ENCODE results near the gene POLR2J2.
"Not testable (repeated sequence)": the region's sequence is repeated elsewhere in the genome, so short reads cannot be mapped to it uniquely, and the experiment has no call there.

Gene POLR2J2

DNA sequence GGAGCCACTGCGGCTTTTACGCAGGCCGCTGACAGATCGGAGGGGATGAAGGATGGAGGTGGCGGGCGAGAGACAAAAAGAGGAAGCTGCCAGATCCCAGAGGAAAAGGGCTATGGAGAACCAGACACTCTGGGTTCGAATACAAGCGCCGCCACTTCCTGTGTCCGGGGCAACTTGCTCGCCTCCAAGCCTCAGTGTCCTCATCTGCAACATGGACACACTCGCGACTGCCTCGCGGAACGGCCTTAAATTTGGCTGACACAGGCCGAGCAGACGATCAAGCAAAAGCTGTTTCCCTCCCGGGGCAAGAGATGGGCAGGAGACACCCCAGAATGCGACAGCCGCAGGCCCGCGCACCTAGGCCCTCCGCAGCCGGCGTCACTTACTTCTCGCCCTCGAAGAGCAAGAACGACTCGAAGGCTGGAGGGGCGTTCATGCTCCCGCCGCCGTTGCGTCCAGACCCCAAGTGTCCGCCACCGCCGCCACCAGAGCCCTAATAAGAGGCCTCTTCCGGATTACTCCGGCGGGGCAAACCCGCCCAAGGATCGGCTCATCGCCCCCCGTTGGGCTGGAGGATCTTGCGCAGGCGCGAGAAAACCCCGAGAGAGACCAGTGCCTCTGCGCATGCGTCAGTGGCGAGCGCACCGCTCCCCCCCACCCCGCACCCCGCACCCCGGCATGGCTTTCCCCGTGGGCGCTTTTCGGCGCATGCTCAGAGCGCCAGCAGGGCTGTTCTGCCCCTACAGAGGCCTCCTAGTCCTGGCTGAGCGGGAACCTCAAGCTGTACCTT lies at the start of gene POLR2J2:
Gene POLR2J2 (minus strand): TSS at position 498 of the 790 bp plus-strand sequence. CDS start 62 bp downstream, at position 436.
- DNase-seq = not testable (repeated sequence)

GRCh38 chr7:102718491-102718890 lies 47.0 kb upstream of the POLR2J2 start:
- not testable (repeated sequence) for DNase-seq

DNA sequence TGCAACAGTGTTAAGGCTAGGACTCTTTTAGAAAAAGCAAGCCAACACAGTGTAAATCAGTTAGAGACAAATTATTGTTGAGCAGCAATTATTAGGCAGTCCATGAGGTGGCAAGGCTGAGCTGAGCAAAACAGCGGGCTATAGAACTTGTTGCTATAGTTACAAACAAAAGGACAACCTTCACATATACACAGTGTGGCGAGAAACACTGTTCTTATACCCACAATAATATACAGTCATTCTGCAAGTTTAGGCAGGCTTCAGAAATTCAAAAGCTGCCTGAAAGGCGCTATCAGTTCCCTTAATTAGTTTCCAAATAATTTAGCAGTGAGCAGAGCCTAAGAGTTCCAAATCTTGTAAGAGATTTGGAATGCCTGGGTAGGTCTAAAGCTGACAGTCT lies 44.3 kb upstream of the POLR2J2 start:
- not testable (repeated sequence) for DNase-seq

DNA sequence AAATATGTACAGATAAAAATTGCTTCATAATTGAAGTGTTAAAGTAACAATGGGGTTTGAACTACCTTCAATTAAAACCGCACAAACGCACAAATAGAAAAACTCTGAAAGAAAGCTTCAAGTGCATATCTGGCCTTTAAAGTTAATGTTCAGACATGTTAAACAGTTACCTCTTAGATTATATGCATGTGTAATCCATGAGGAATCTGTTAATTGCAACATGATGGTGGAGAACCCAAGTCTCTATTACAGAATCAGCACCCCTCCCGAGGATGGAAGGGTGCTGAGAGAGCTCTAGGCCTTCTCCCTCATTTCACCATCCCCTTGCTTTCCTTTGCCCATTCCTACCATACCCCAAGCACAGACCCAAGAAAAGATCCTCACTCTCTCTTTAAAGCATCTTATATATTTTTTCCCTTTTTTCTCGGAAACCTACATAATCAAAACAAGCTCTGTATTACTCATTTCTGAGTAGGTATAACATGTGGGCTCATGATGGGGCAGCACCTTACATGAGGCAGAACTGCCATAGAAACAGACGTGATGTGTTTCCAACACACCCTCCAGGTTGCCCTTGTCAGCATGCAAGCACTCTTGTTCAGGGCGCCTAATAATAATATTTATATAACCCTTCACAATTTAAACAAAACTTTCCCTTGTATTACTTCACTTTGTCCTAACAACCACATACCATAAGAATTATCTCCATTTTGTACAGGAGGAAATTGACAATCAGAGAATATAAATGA lies 43.5 kb upstream of the POLR2J2 start:
- not testable (repeated sequence) for DNase-seq

DNA sequence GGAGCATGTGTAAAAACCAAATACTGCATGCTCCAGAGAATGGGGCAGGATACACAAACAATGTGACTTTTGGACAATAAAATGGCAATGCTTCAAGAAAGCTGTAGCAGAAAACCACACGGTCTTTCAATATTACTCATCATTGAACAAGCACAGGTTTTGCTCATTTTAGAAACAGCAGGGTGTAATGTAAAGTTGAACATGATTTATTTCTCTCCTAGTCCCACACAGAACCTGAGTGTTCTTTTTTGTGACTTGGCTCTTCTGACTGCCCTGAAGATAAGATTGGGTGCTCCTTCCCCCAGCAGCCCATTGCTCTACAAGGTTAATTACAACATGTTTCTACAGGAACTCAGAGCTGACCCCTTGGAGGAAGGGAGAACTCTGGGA lies 42.2 kb upstream of the POLR2J2 start:
- not testable (repeated sequence) for DNase-seq

- DNase-seq = not testable (repeated sequence)
These were observed 41.7 kb upstream of the POLR2J2 start for GRCh38 chr7:102713011-102713690.

DNA sequence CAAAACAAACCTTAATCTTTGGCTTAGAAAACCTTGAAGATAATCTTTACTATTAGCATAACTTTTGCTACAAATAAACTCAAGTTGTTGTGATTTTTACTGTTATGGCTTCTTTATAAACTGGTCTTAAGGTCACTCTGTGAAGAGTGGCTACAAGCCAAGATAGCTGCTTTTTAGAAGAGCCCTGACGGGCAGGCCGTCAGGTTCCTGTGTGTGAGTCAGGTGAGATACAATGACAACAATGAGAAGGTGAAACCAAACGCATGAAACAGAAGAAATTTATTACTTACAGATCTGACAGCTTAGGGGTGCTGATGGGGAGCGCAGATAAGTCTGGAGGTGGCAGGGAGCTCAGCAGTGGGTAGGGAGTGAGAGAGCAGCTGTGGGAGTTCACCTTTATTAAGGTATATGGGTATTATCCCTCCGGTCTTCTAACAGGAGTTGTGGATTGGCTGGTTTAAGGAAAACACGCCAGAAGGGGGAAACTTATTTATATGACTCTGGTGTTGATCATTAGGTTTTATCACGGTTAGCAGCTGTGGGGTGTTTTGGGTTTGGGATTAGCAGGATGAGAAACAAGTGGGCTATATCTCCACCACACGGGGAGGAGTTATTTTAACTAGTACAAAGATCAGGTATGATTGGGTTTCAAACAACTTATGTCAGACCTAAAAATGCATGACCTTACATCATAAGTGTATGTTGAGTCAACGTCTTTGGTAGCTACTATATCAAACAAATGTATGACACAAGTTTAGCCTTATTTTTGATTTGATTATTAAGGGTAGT lies 27.7 kb upstream of the POLR2J2 start:
- DNase-seq = not testable (repeated sequence)

DNA sequence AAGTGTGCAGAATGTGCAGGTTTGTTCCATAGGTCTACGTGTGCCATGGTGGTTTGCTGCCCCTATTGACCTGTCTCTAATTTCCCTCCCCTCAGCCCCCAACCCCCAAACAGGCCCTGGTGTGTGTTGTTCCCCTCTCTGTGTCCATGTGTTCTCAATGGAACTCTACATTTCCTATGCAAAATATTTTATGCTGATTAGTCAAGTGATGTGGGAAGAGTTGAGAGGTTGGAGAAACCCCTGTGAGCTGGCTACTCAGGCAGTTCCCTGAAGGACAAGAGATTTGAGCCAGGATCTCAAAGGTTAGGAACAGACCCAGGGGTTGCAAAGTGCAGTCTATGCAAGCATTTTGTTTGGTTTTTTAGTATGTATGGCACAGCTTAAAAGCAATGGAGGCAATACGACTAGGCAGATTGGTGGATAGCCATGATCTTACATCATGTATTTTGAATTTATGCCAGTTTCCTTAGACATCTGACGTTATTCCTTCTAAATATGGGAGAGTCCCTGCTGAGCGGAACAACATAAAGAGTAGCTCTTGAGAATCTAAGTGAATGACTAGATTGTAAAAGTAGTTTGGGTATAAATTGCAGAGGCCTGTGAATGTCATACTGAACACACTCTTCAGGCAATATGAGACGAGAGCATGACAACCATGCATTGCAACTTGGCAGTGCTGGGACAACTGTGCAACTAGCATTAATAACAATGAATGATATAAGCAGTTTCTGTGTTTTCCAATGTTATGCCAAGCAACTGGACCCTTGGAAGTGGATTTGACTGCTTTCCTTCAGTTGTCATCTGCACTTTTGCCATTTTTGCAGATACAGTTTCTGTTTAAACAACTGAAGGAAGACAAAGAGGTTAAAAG lies 26.4 kb upstream of the POLR2J2 start:
- DNase-seq = not testable (repeated sequence)

GRCh38 chr7:102696009-102696408 lies 24.5 kb upstream of the POLR2J2 start:
- DNase-seq = not testable (repeated sequence)

DNA sequence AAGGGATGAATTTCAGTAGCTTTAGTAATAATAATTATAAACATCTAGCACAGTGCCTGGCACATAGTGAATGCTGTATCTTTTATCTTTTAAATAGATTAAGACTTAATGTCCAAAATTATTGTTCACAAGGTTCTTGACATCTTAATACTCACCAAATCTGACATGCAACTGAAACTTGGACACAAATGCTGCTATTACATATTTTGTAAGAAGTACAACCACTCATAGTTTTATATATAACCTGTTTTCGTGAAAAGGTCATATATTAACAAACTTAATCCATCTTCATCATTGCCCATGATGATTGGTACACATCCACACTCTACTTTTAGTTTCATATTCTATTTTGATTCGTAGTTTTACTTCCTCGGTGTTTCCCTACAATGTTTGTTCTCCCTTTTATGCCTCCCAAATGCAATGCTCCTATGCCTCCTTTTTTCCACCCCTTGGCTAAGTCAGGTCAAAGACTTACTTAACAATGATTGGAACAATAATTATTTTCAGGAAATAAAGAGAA lies 23.6 kb upstream of the POLR2J2 start:
- not testable (repeated sequence) for DNase-seq

DNA sequence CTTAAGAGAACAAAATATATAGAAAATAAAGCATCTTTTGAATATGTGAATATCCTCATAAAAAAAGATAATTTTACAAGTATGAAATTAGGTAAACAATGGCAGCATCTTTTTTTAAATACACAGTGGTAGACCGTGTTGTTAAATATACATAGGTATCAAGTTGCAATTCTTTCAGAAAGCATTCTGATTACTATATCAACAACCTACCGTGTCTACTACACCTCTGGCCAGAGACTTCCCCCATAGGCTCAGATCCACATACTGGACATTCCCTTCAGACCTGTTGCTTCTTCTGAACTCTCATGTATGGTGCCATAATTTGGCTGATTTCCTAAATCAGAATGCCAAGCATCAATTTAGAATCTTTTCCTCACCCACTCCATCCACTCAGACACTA lies 22.5 kb upstream of the POLR2J2 start:
- not testable (repeated sequence) for DNase-seq

DNA sequence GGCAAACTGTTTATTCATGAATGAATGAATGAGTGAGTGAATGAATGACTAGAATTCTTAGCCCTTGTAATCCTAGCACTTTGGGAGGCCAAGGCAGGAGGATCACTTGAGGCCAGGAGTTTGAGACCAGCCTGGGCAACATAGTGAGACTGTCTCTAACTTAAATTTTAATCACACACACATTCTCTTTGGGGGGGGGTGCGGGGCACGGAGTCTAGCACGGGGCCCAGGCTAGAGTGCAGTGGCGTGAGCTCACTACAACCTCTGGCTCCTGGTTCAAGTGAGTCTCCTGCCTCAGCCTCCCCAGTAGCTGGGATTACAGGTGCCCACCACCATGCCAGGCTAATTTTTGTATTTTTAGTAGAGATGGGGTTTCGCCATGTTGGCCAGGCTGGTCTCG lies 19.1 kb upstream of the POLR2J2 start:
- DNase-seq = not testable (repeated sequence)

DNA sequence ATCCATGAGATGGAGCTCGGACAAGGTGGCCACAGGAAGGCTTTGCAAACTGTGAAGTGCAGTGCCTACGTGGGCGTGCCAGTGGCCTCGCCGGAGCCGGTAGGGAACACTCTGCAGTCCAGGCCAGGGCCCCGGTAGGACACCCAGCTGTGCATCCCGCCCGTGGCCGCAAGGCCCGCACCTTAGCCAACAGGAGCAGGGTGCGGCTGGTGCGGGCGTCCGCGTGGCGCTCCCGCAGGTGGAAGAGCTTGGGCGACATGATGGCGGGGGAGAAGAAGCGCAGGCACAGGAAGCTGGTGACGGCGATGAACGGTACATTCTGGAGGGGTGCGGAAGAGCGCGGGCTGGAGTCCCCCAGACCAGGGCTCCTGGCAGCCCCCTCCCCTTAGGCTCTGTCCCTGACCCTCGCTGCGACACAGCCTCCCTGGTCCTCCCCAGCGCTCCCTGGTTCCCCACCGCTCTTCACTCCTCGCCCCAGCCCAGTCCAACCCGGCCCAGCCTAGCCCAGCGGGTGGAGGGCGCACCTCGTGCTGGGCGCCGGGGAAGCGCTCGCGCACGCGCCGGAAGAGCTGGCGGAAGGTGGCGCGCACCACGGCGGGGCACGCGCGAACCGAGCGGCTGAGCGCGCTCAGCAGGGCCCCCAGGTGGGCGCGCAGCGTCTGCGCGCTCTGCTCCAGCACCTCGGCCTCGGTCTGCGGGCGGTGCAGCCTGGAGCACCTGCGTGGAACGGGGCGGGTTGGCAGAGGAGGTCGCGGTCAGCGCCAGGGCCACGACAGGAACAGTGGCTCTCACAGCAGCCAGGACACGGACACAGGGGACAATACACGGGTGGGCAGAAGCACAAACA lies 18.2 kb upstream of the POLR2J2 start:
- DNase-seq = not testable (repeated sequence)

GRCh38 chr7:102688299-102689036 lies 17.0 kb upstream of the POLR2J2 start:
- not testable (repeated sequence) for DNase-seq

- DNase-seq = not testable (repeated sequence)
These were observed 11.1 kb upstream of the POLR2J2 start for GRCh38 chr7:102682560-102682959.

- DNase-seq = not testable (repeated sequence)
These were observed 9.3 kb upstream of the POLR2J2 start for GRCh38 chr7:102680780-102681179.

GRCh38 chr7:102675545-102675944 lies 4.1 kb upstream of the POLR2J2 start:
- not testable (repeated sequence) for DNase-seq

DNA sequence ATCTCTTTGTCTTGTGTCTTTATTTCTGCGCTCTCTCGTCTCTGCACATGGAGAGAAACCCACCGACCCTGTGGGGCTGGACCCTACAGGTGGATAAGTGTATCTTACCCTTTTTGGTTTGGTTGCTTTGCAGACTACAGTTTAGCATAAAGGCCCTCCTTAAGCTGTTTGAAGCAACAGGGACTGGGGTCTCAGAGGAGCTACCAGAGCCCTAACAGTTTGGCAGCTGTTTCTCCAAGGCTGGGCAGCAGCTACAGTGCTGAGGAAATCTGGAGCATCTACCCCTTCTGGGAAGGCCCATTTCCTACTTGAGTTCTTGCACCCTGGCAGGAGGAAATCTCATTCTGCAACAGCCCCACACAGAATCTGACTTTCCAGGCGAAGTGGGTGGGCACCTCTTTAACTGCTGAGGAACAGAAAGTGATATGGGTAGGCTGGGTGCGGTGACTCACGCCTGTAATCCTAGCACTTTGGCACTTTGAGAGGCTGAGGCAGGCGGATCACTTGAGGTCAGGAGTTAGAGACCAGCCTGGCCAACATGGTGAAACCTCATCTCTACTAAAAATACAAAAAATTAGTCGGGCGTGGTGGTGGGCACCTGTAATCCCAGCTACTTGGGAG lies 2.1 kb upstream of the POLR2J2 start:
- not testable (repeated sequence) for DNase-seq

GRCh38 chr7:102671956-102672307 lies 469 bp upstream of the POLR2J2 start:
- DNase-seq = not testable (repeated sequence)
